ENCODE measurements around the gene APOL6. TPM values are rescaled to one million over a fixed set of nuclear protein-coding genes. Genes with fewer than 3 reads are reported as not detected.

APOL6 gene
- total RNA-seq, 1 donor from 2014 or later, result 1.2 TPM

DNA sequence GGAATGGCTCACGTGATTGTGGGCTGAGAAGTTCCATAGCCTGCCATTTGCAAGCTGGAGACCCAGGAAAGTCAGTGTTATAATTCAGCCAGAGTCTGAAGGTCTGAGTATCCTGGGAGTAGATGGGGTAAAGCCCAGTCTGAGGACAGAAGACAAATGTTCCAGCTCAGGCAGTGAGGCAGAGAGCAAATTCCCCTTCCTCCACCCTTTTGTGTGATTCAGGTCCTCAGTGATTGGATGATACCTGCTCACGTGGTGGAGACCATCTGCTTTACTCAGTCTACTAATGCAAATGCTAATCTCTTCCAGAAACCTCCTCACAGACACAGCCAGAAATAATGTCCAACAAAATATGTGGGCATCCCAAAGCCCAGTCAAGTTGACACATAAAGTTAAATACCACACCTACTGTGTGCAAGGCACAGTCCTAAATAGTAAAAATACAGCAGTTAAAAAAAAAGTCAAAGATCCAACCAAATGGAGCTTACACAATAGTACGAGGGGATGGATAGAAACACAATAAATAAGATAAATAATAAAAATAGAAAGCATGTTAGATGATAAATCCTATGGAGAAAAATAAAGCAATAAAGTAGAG, 13.2 kb upstream of the APOL6 start:
- no peaks in the 10 kb centered on the region for H3K27me3 Mint-ChIP-seq (ENCODE audit: low read depth)
- TF ChIP-seq, protein P1, sequence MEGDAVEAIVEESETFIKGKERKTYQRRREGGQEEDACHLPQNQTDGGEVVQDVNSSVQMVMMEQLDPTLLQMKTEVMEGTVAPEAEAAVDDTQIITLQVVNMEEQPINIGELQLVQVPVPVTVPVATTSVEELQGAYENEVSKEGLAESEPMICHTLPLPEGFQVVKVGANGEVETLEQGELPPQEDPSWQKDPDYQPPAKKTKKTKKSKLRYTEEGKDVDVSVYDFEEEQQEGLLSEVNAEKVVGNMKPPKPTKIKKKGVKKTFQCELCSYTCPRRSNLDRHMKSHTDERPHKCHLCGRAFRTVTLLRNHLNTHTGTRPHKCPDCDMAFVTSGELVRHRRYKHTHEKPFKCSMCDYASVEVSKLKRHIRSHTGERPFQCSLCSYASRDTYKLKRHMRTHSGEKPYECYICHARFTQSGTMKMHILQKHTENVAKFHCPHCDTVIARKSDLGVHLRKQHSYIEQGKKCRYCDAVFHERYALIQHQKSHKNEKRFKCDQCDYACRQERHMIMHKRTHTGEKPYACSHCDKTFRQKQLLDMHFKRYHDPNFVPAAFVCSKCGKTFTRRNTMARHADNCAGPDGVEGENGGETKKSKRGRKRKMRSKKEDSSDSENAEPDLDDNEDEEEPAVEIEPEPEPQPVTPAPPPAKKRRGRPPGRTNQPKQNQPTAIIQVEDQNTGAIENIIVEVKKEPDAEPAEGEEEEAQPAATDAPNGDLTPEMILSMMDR (IDR thresholded peaks at IDR 0.05; ENCODE audit: unreplicated experiment), result no peak
- DNase-seq (ENCODE audit: low spot score in 2 of 2, unreplicated experiment in 2 of 2), result no peak
- H3K27ac Mint-ChIP-seq, result no peak overlapping the region
- H3K9me3 Mint-ChIP-seq, result peaks cover 3% of the 10 kb centered on the region
- no peak overlapping the region for H3K4me3 Mint-ChIP-seq
- no peaks in the 10 kb centered on the region for H3K36me3 Mint-ChIP-seq
- H3K4me1 Mint-ChIP-seq, result peaks cover 26% of the 10 kb centered on the region

DNA sequence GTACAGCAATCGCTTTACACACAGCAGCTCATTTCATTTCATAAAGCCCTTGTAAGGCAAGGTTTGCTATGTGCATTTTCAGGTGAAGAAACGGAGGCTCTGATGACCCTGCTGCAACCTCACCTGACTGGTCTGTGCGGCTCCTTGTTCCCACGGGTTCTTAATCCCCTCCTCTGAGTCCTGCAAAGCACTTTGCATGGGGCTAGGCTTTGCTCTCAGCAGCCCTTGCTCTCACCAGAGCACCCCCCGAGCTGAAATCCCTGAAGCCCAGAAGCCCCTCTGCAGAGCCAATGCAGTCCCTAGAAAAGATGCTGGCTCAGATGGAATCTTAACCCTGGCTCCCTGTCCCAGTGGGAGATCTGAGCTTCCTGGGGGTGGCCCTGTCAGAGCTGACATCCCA, 11.0 kb upstream of the APOL6 start:
- Mint-ChIP-seq H3K27ac (no peak overlapping the region), H3K27me3 (ENCODE audit: low read depth) (no peaks in the 10 kb centered on the region), H3K36me3 (no peaks in the 10 kb centered on the region), H3K4me3 (no peak overlapping the region), H3K9me3 (peaks cover 3% of the 10 kb centered on the region), H3K4me1 (peaks cover 30% of the 10 kb centered on the region)
- TF ChIP-seq, protein P1 (IDR thresholded peaks at IDR 0.05; ENCODE audit: unreplicated experiment), result no peak
- DNase-seq (ENCODE audit: low spot score in 2 of 2, unreplicated experiment in 2 of 2), result no peak

DNA sequence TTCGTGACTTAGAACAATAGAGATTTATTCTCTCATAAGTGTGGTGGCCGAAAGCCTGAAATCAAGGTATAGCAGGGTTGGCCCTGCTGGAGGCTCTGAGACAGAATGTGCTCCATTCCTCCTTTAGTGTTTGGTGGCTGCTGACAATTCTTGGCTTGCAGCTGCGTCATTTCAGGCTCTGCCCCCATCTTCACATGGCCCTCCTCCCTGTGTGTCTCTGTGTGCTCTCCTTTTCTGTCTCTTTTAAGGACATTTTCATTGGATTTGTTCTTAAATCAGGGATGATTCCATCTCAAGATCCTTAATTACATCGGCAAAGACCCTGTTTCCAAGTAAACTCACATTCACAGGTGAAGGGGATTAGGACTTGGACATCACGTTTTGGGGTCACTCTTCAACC, 10.2 kb upstream of the APOL6 start:
- Mint-ChIP-seq H3K36me3 (no peaks in the 10 kb centered on the region), H3K27me3 (ENCODE audit: low read depth) (no peaks in the 10 kb centered on the region), H3K4me1 (peaks cover 28% of the 10 kb centered on the region), H3K4me3 (no peak overlapping the region), H3K27ac (peak overlapping the region; percentile 86), H3K9me3 (peaks cover 3% of the 10 kb centered on the region)
- no peak for DNase-seq (ENCODE audit: low spot score in 2 of 2, unreplicated experiment in 2 of 2)
- TF ChIP-seq, protein P1 (IDR thresholded peaks at IDR 0.05; ENCODE audit: unreplicated experiment), result no peak

DNA sequence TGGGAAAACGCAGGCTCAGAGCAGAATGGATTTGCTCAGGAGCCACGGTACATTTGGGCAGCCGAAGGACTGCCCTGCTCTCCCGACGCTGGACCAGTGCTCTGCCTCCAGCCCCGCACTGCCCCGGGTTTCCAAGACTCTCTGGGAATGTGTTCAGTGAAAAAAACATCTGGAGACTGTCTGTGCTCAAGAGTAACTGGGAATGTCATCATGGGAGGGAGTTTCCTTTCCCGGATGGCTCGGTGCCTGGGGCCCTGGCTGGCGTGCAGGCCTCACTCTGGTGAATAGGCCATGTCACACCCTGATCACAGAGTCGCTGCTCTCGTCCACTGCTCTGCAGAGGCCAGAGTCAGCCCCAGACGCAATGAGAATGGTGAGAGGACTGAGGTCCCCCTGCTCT, 9.8 kb upstream of the APOL6 start:
- peak overlapping the region; percentile 86 for H3K27ac Mint-ChIP-seq
- H3K4me3 Mint-ChIP-seq, result no peak overlapping the region
- peak in 1 of 2 experiments; percentile 58 for DNase-seq (ENCODE audit: low spot score in 2 of 2, unreplicated experiment in 2 of 2)
- no peaks in the 10 kb centered on the region for H3K36me3 Mint-ChIP-seq
- TF ChIP-seq, protein P1 (IDR thresholded peaks at IDR 0.05; ENCODE audit: unreplicated experiment), result no peak
- H3K9me3 Mint-ChIP-seq, result peaks cover 3% of the 10 kb centered on the region
- no peaks in the 10 kb centered on the region for H3K27me3 Mint-ChIP-seq (ENCODE audit: low read depth)
- H3K4me1 Mint-ChIP-seq, result peaks cover 28% of the 10 kb centered on the region

DNA sequence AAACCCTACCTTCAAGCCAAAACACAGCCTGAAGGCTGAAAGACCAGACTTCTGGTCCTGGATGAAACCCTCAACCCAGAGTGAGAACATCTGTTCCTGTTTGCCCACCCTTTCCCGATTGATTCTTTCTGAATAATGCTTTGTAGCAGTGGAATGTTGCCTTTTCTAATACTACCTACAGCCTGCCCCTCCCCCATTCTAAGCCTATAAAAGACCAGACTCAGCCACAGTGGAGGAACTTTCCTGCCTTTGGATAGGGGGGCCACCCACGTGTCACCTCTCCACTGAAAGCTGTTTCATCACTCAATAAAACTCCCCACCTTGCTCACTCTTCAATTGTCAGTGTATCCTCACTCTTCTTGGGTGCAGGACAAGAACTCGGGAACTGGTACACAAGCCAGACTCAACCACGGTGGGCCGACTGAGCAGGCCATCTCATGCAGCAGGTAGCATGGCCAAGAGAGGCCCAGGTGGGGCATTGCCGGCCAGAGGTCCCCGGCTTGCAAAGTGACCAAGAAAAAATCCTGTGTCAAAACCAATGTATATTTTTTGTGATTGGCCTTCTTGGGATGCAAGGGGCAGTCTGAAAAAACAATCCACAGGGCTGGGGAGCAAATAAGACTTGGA, 6.6 kb upstream of the APOL6 start:
- Mint-ChIP-seq H3K4me3 (no peak overlapping the region), H3K4me1 (peaks cover 28% of the 10 kb centered on the region), H3K36me3 (no peaks in the 10 kb centered on the region), H3K27me3 (ENCODE audit: low read depth) (no peaks in the 10 kb centered on the region), H3K27ac (no peak overlapping the region), H3K9me3 (no peaks in the 10 kb centered on the region)
- peak in 1 of 2 experiments; percentile 31 for DNase-seq (ENCODE audit: low spot score in 2 of 2, unreplicated experiment in 2 of 2)
- TF ChIP-seq, protein P1 (IDR thresholded peaks at IDR 0.05; ENCODE audit: unreplicated experiment), result no peak

Measured in mesothelial cell of epicardium (in vitro differentiated cells).